ENCODE measurements around the gene OPTC.

DNA sequence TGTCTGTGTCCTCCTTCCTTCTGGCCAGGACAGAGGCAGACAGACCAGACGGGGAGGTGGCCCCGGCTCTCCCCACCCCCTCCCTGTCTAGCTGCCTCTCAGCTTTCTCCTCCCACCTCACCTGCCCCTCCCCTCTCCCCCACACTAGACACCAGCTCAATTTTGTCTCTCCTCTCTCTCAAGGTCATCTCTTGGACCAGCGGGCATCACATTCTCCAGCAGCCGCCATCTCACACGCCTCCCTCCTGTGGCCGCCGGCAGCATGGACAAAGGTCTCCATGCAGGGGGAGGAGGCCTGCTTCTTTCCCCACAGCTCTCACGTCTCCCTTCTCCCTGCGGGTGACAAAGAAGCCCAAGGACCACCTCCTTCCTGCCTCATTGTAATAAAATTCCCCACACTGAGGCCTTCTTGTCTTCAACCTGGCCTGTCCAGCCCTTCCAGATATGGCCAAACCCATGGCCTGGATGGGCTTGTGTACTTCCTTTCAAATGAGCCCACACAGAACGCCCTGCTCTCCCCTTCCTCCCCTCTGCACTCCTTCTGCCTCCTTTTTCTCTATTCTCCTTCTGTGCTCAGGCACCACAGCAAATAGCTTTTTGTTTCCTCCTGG is 14.6 kb downstream of the OPTC start:
- TF ChIP-seq POLR2AphosphoS5 (IDR thresholded peaks at IDR 0.05; ENCODE audit: low read depth, low read length), result no peak
- no peak for TF ChIP-seq POU2F2 (IDR thresholded peaks at IDR 0.05; ENCODE audit: low read depth, low read length)
- TF ChIP-seq POLR2A (IDR thresholded peaks at IDR 0.05; ENCODE audit: low read depth, low read length), result no peak
- TF ChIP-seq SPI1 (IDR thresholded peaks at IDR 0.05; ENCODE audit: low read depth, low read length), result no peak
- TF ChIP-seq TAF1 (IDR thresholded peaks at IDR 0.05; ENCODE audit: low read depth, low read length), result no peak

Data from GM12891 (cell line).